Heart left ventricle (tissue), 16 donors: ENCODE results near the gene MS4A18. TPM values are rescaled to one million over a fixed set of nuclear protein-coding genes. Genes with fewer than 3 reads are reported as not detected.

Source experiments
- ATAC-seq, 4 donors: fragments of 200-7000 bp; cut with Tn5 transposase; one replicate each; pipeline ENCODE4 v1.9.1; 2020 to 2022; ENCODE audit warnings: moderate library complexity in 4 of 4, mild to moderate bottlenecking in 3 of 4, moderate number of reproducible peaks in 1 of 4
- DNase-seq, 5 donors: peaks; one replicate each; pipeline ENCODE4 v3.0.0-alpha.2; 2020
- H3K27ac ChIP-seq, 12 donors: fragments of 200-600 bp; sonication (generic) in 4 of 12; one replicate each; pipeline versions ENCODE4 v1.5.0 to v1.8.0; 2016 to 2022; ENCODE audit warnings: mild to moderate bottlenecking in 2 of 12
- H3K27me3 ChIP-seq, 9 donors: fragments of 200-600 bp; sonication (generic) in 2 of 9; one replicate each; pipeline versions ENCODE4 v1.5.1 to v1.8.0; 2016 to 2022; ENCODE audit warnings: mild to moderate bottlenecking in 3 of 9
- H3K36me3 ChIP-seq, 9 donors: fragments of 200-600 bp; sonication (generic) in 2 of 9; one replicate each; pipeline versions ENCODE4 v1.5.0 to v1.8.0; 2018 to 2022; ENCODE audit warnings: mild to moderate bottlenecking in 2 of 9
- H3K4me1 ChIP-seq, 12 donors: fragments of 200-600 bp; sonication (generic) in 4 of 12; one replicate each; pipeline versions ENCODE4 v1.5.0 to v1.8.0; 2016 to 2022; ENCODE audit warnings: mild to moderate bottlenecking in 3 of 12
- H3K4me3 ChIP-seq, 12 donors: fragments of 200-600 bp; sonication (generic) in 4 of 12; one replicate each; pipeline versions ENCODE4 v1.5.0 to v1.8.0; 2017 to 2022; ENCODE audit warnings: mild to moderate bottlenecking in 9 of 12, moderate library complexity in 4 of 12
- H3K9me3 ChIP-seq, 12 donors: fragments of 200-600 bp; sonication (generic) in 4 of 12; one replicate each; pipeline versions ENCODE4 v1.5.0 to v1.8.0; 2016 to 2022; ENCODE audit warnings: mild to moderate bottlenecking in 1 of 12
- CTCF ChIP-seq, 12 donors: fragments of 200-600 bp; sonication (generic) in 4 of 12; IDR thresholded peaks; one replicate each; pipeline versions ENCODE4 v1.5.0 to v1.8.0; 2018 to 2022; ENCODE audit warnings: antibody characterized with exemption in 12 of 12, mild to moderate bottlenecking in 5 of 12
- POLR2A ChIP-seq, 2 donors: fragments of 450-650 bp; IDR thresholded peaks; one replicate each; pipeline ENCODE4 v1.6.1; 2017; ENCODE audit warnings: antibody characterized with exemption in 2 of 2, mild to moderate bottlenecking in 2 of 2, moderate library complexity in 2 of 2
- WGBS, 4 donors: extraction: QIAGEN DNeasy Blood & Tissue Kit in 2 of 4; methylation state at CpG; one replicate each; pipeline versions ENCODE4 v1.1.5 to v1.1.7; 2013 to 2018; 5-methylcytosine and 5-hydroxymethylcytosine counted together
- intact Hi-C, 10 donors: fragments of 100-400 bp; cut with DNase I; formaldehyde crosslinking; loops; one replicate each; pipeline versions ENCODE4 v1.11.1 to v1.14.2; 2022
- polyA plus RNA-seq, 2 donors: library from polyadenylated mRNA; stranded (reverse); fragments of 200-250 nt; gene quantifications; one replicate each; pipeline ENCODE4 v1.2.3, GENCODE V29; 2013
- total RNA-seq, 9 donors: library from RNA; depleted of rRNA in 2 of 9; stranded (reverse); fragments of >200 nt in 2 of 9; fragmentation: NEBNext Ultra II Directional in 3 of 9; extraction: Animal tissue kit (Norgen Biotek cat#: 25700) in 3 of 9; gene quantifications; one replicate each; pipeline versions ENCODE4 v1.1.0 to v1.2.4, GENCODE V29; 2016 to 2023
- donor health status: ischemic (EF 13 %, LVEDD 7.1; RV severe dilation, severe dysfunction).
- donor health status: healthy with polysubstance abuse.
- donor health status: DM: no; HTN: yes; CAD: no.
- donor health status: DM: no; HTN: no; CAD: no.
- donor health status: ischemic (EF 25% LVEDD 6.9; RV normal size, moderate dysfunction).
- donor health status: ischemic (EF 25% LVEDD 5.7; RV mildly dilated, moderate dysfunction).
- donor health status: healthy.
- donor health status: DM: yes; HTN: yes; CAD: no.
- donor health status: ischemic (EF 35%, LVEDD 5.7; RV mildly dilated, moderate dysfunction).
- donor health status: nonischemic (EF 11% LVEDD 7.7; RV severe dilation, severe dysfunction).
- donor health status: DM: yes; HTN: yes; CAD: no.
- donor health status: PGD.
- donor health status: ischemic (EF 29% LVEDD 5.4; RV normal size, mild dysfunction).
- donor health status: nonischemic (EF 23%, LVEDD 6.1; RV moderate dilation, normal function).

MS4A18 gene
- total and polyA plus RNA-seq, 11 donors, result not detected

- intact Hi-C loops, result no loop called here
- Histone ChIP-seq H3K9me3 (peaks cover 0 to 7% (median 0%) of the 10 kb centered on the region in 12 donors), H3K27me3 (peaks cover 0 to 5% (median 0%) of the 10 kb centered on the region in 9 donors), H3K4me3 (no peak overlapping the region), H3K36me3 (no peaks in the 10 kb centered on the region), H3K27ac (no peak overlapping the region), H3K4me1 (no peaks in the 10 kb centered on the region)
- no peak for ATAC-seq
- DNase-seq, result no peak
- TF ChIP-seq POLR2A (IDR thresholded peaks at IDR 0.05) (no peak), CTCF (IDR thresholded peaks at IDR 0.05) (no peak)
- 80 to 86% (median 82%) methylated on average over 10 of the region's 10 CpGs for WGBS, 4 donors
Observed at GRCh38 chr11:60718524-60719316, 5.8 kb upstream of the MS4A18 start.

- intact Hi-C loops, result no loop called here
- H3K27ac ChIP-seq, result no peak overlapping the region
- no peak overlapping the region for H3K4me3 ChIP-seq
- peaks cover 0 to 7% (median 0%) of the 10 kb centered on the region in 12 donors for H3K9me3 ChIP-seq
- H3K4me1 ChIP-seq, result no peaks in the 10 kb centered on the region
- DNase-seq (no peak), ATAC-seq (no peak)
- TF ChIP-seq POLR2A (IDR thresholded peaks at IDR 0.05) (no peak), CTCF (IDR thresholded peaks at IDR 0.05) (no peak)
- peaks cover 0 to 5% (median 0%) of the 10 kb centered on the region in 9 donors for H3K27me3 ChIP-seq
- 78 to 85% (median 82%) methylated on average over 4 of the region's 4 CpGs for WGBS, 4 donors
- H3K36me3 ChIP-seq, result no peaks in the 10 kb centered on the region
Observed at GRCh38 chr11:60719391-60719790, 5.1 kb upstream of the MS4A18 start.

- Histone ChIP-seq H3K4me1 (no peaks in the 10 kb centered on the region), H3K27me3 (peaks cover 0 to 5% (median 0%) of the 10 kb centered on the region in 9 donors), H3K27ac (no peak overlapping the region), H3K9me3 (peaks cover 0 to 7% (median 0%) of the 10 kb centered on the region in 12 donors), H3K36me3 (no peaks in the 10 kb centered on the region), H3K4me3 (no peak overlapping the region)
- intact Hi-C loops, result no loop called here
- DNase-seq, result no peak
- ATAC-seq, result no peak
- TF ChIP-seq CTCF (IDR thresholded peaks at IDR 0.05) (no peak), POLR2A (IDR thresholded peaks at IDR 0.05) (no peak)
- WGBS, 4 donors, result 76 to 80% (median 77%) methylated on average over 6 of the region's 6 CpGs
Observed at GRCh38 chr11:60720460-60720859, 4.1 kb upstream of the MS4A18 start.

- Histone ChIP-seq H3K4me1 (no peaks in the 10 kb centered on the region), H3K36me3 (no peaks in the 10 kb centered on the region), H3K27me3 (peaks cover 0 to 17% (median 0%) of the 10 kb centered on the region in 9 donors), H3K27ac (no peak overlapping the region), H3K9me3 (no peaks in the 10 kb centered on the region), H3K4me3 (no peak overlapping the region)
- ATAC-seq (no peak), DNase-seq (no peak)
- intact Hi-C loops, result no loop called here
- WGBS, 4 donors, result 73 to 77% (median 75%) methylated on average over 1 of the region's 1 CpG
- TF ChIP-seq POLR2A (IDR thresholded peaks at IDR 0.05) (no peak), CTCF (IDR thresholded peaks at IDR 0.05) (no peak)
Observed at GRCh38 chr11:60725592-60725991, 1.1 kb downstream of the MS4A18 start.
